K562 (cell line): Measurements from ENCODE around the gene TEAD4. TPM values are rescaled to one million over a fixed set of nuclear protein-coding genes. Genes with fewer than 3 reads are reported as not detected.

ENCODE experiments used
- ATAC-seq: fragments of 200-7000 bp; cut with Tn5 transposase; 3 replicates; pipeline ENCODE4 v1.9.1; 2020; ENCODE audit warnings: moderate library complexity
- BruUV-seq: library from RNA; stranded (reverse); fragments of 400-500 nt; replicated peaks from 2 replicates; lab custom pipeline; 2021; lab: Mats Ljungman, UMichigan
- CTCF ChIA-PET: fragments of 300-600 bp; formaldehyde crosslinking; extraction: SDS; loops from one replicate; lab custom pipeline; 2021; ENCODE audit warnings: low intra/inter-chr PET ratio; lab: Yijun Ruan, JAX
- POLR2A ChIA-PET: fragments of 300-600, 350-650 bp; sonication (Branson Sonifier 250); formaldehyde crosslinking; extraction: SDS; loops from one replicate; lab custom pipeline; 2021; ENCODE audit warnings: antibody characterized with exemption, inconsistent platforms; lab: Yijun Ruan, JAX
- DNase-seq, 4 experiments: peaks; one replicate each; pipeline versions ENCODE4 v3.0.0 to v3.0.0-alpha.2; 2011 to 2018; ENCODE audit warnings: low spot score in 3 of 4, mixed read lengths in 3 of 4; ENCODE audit errors: extremely low read depth in 1 of 4
- FAIRE-seq: peaks from 2 replicates; lab custom pipeline; 2011; peaks lifted over from hg19 to GRCh38; lab: Jason Lieb, UNC
- H2AFZ ChIP-seq: 2 replicates; pipeline ENCODE4 v1.6.0; 2011; ENCODE audit warnings: low read depth, low read length, control low read depth, inconsistent platforms
- H3K27ac ChIP-seq: fragments of 200-600 bp; 3 replicates; pipeline ENCODE4 v1.8.0; 2011; ENCODE audit warnings: low read depth, mild to moderate bottlenecking, control low read depth, inconsistent platforms, low read length, moderate library complexity, mixed read lengths; ENCODE audit errors: extremely low read depth
- H3K27me3 ChIP-seq, 2 experiments: fragments of 300-600 bp in 1 of 2; 2 replicates in 1 of 2; 3 replicates in 1 of 2; pipeline versions ENCODE4 v1.6.0 to v1.8.0; 2011; ENCODE audit warnings: inconsistent platforms in 2 of 2, low read length in 2 of 2, mild to moderate bottlenecking in 1 of 2, mixed read lengths in 1 of 2, moderate library complexity in 1 of 2; ENCODE audit not compliant: control insufficient read depth in 2 of 2, insufficient read depth in 2 of 2
- H3K36me3 ChIP-seq: fragments of 300-600 bp; 3 replicates; pipeline ENCODE4 v1.8.0; 2011; ENCODE audit warnings: mild to moderate bottlenecking, low read length, inconsistent platforms; ENCODE audit not compliant: control insufficient read depth, insufficient read depth
- H3K4me1 ChIP-seq, 2 experiments: fragments of 200-600 bp in 1 of 2; replicated peaks in 1 of 2; 2 replicates in 1 of 2; 3 replicates in 1 of 2; pipeline versions ENCODE4 v1.5.1 to v1.8.0; 2011; ENCODE audit warnings: inconsistent platforms in 2 of 2, low read length in 2 of 2, mild to moderate bottlenecking in 1 of 2, mixed read lengths in 1 of 2, moderate library complexity in 1 of 2; ENCODE audit not compliant: control insufficient read depth in 2 of 2, insufficient read depth in 2 of 2
- H3K4me2 ChIP-seq: 2 replicates; pipeline ENCODE4 v1.6.1; 2011; ENCODE audit warnings: low read length, control low read depth, inconsistent platforms, mixed read lengths; ENCODE audit not compliant: insufficient read depth
- H3K4me3 ChIP-seq: fragments of 200-600 bp; sonication (generic), shearing (Covaris generic); 2 replicates; pipeline ENCODE4 v1.5.1; 2016; ENCODE audit warnings: control low read depth, inconsistent platforms
- H3K79me2 ChIP-seq: fragments of 200-600 bp; 3 replicates; pipeline ENCODE4 v1.8.0; 2011; ENCODE audit warnings: low read length, inconsistent platforms; ENCODE audit not compliant: control insufficient read depth, insufficient read depth
- H3K9ac ChIP-seq, 2 experiments: 2 replicates each; pipeline versions ENCODE4 v1.6.0 to v1.6.1; 2011; ENCODE audit warnings: low read depth in 2 of 2, low read length in 2 of 2, control low read depth in 1 of 2, inconsistent platforms in 1 of 2, mild to moderate bottlenecking in 1 of 2, mixed read lengths in 1 of 2; ENCODE audit not compliant: insufficient read depth in 1 of 2
- H3K9me1 ChIP-seq: one replicate; pipeline ENCODE4 v1.6.0; 2011; ENCODE audit warnings: inconsistent platforms, mild to moderate bottlenecking, low read length, moderate library complexity; ENCODE audit not compliant: control insufficient read depth, insufficient read depth
- H3K9me3 ChIP-seq: replicated peaks from 2 replicates; pipeline ENCODE4 v1.5.1; 2011; ENCODE audit warnings: low read depth, low read length, inconsistent platforms; ENCODE audit not compliant: control insufficient read depth, insufficient read depth
- H4K20me1 ChIP-seq: replicated peaks from 2 replicates; pipeline ENCODE4 v1.6.1; 2011; ENCODE audit warnings: low read length, inconsistent platforms, mixed read lengths; ENCODE audit not compliant: control insufficient read depth, insufficient read depth
- KLF6 ChIP-seq: fragments of 250-450 bp; sonication (Bioruptor Pico); IDR thresholded peaks from 2 replicates; pipeline ENCODE4 v1.4.0; 2020; ENCODE audit warnings: mild to moderate bottlenecking, moderate library complexity, borderline replicate concordance
- RAD21 ChIP-seq, 2 experiments: fragments of 250-450 bp in 1 of 2; fragments of 450-650 bp in 1 of 2; sonication (Bioruptor Pico) in 1 of 2; formaldehyde crosslinking in 1 of 2; IDR thresholded peaks in 1 of 2; conservative IDR thresholded peaks in 1 of 2; 2 replicates each; pipeline versions ENCODE4 v1.4.0 to v1.8.0; 2020 to 2022; ENCODE audit warnings: mild to moderate bottlenecking in 2 of 2, moderate library complexity in 1 of 2
- RB1 ChIP-seq: fragments of 450-650 bp; IDR thresholded peaks from 2 replicates; pipeline ENCODE4 v1.6.1; 2017; ENCODE audit warnings: low read depth, mild to moderate bottlenecking
- RCOR1 ChIP-seq, 2 experiments: IDR thresholded peaks; 2 replicates each; pipeline ENCODE4 v1.6.1; 2012; ENCODE audit warnings: low read depth in 2 of 2, low read length in 2 of 2, borderline replicate concordance in 1 of 2, improper control_type of control experiment in 1 of 2
- whole genome bisulfite sequencing: fragments of 100-300 bp; shearing (Covaris generic); methylation state at CpG from one replicate; pipeline ENCODE4 v1.1.6; 2016; ENCODE audit warnings: low coverage, mixed read lengths; ENCODE audit not compliant: insufficient coverage; ENCODE audit errors: missing lambda C conversion rate; 5-methylcytosine and 5-hydroxymethylcytosine counted together
- in situ Hi-C: fragments of 300-500 bp; cut with MboI; formaldehyde crosslinking; loops from 4 replicates; pipeline ENCODE4 v1.15.0; 2018; ENCODE audit warnings: inconsistent platforms, mixed read lengths
- intact Hi-C: fragments of 100-400 bp; cut with micrococcal nuclease; formaldehyde crosslinking; loops from 2 replicates; pipeline ENCODE4 v1.14.2; 2022
- polyA plus RNA-seq, 8 experiments: library from polyadenylated mRNA; depleted of rRNA in 4 of 8; stranded (reverse) in 5 of 8; unstranded in 3 of 8; fragments of >200 nt; fragmentation: Nextera tagmentation in 2 of 8; fragmentation: Illumina TruSeq in 1 of 8; extraction: Ambion mirVana in 2 of 8; extraction: Trizol in 1 of 8; gene quantifications; 2 replicates each; pipeline versions ENCODE4 v1.2.1 to v1.2.3, GENCODE V29; 2011 to 2014; ENCODE audit warnings: inconsistent platforms in 1 of 8, missing spikeins in 1 of 8
- total RNA-seq, 7 experiments: library from RNA; depleted of rRNA in 6 of 7; stranded (reverse); fragments of >200 nt in 6 of 7; fragmentation: Illumina TruSeq in 2 of 7; extraction: Trizol in 2 of 7; gene quantifications; 2 replicates each; pipeline versions ENCODE4 v1.2.1 to v1.2.3, GENCODE V29; 2011 to 2021; ENCODE audit warnings: low replicate concordance in 1 of 7
- TF ChIP-seq, protein P1 (sequence below): IDR thresholded peaks from 2 replicates; pipeline ENCODE4 v1.6.1; 2011; ENCODE audit warnings: borderline replicate concordance, low read depth, mild to moderate bottlenecking, moderate library complexity, low read length; ENCODE audit not compliant: insufficient read depth, poor library complexity, severe bottlenecking
- TF ChIP-seq, protein P2 (sequence below): fragments of 200-800 bp; sonication (Bioruptor generic); IDR thresholded peaks from 2 replicates; pipeline ENCODE4 v1.6.1; 2017; ENCODE audit warnings: missing genetic modification characterization, missing compliant biosample characterization
- TF ChIP-seq, protein P3 (sequence below), 2 experiments: fragments of 450-650 bp; formaldehyde crosslinking in 1 of 2; IDR thresholded peaks; 2 replicates each; pipeline versions ENCODE4 v1.4.0 to v1.6.1; 2014 to 2020; ENCODE audit warnings: mild to moderate bottlenecking in 2 of 2, borderline replicate concordance in 1 of 2, low read depth in 1 of 2

Gene TEAD4
- total and polyA plus RNA-seq, 9 of the 15 experiments (the other 6 are each of a cell fraction or from before 2014, with no cell fraction given) = 0.82 to 40.0 (median 17.0) TPM

DNA sequence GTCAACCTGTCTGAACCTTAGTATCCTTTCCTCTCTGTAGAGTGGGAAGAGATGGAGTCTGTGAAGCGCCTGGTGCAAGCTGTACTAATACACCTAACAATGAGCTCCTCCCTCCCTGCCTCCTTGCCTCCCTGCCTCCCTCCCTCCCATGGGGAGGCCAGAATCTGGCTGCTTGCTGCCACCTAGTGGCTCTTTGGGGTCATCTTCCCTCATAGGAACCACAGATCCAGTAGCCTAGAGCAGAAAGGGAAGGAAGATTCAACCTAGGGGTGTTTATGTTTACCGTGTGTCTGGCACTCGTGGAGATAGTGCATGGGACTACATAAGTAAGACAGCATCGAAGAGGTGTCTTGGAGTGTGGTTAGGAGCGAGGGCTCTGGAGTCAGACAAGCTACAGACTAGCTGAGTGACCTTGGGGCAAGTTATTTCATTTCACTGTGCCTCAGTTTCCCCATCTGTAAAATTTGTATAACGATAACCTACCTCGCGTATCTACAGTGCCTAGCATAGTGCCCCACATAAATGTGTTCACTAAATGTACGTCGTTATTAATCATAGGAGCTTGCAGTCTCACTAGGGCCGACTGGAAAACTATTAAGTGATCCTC lies 82.5 kb downstream of the TEAD4 start:
- Histone ChIP-seq H3K9ac (no peak overlapping the region), H2AFZ (no peak overlapping the region)
- no peak for TF ChIP-seq KLF6 (CRISPR knock-in tag)
- TF ChIP-seq RB1 = peak; percentile 35; the same call in 1 of the 2 replicates
- TF ChIP-seq, protein P1, sequence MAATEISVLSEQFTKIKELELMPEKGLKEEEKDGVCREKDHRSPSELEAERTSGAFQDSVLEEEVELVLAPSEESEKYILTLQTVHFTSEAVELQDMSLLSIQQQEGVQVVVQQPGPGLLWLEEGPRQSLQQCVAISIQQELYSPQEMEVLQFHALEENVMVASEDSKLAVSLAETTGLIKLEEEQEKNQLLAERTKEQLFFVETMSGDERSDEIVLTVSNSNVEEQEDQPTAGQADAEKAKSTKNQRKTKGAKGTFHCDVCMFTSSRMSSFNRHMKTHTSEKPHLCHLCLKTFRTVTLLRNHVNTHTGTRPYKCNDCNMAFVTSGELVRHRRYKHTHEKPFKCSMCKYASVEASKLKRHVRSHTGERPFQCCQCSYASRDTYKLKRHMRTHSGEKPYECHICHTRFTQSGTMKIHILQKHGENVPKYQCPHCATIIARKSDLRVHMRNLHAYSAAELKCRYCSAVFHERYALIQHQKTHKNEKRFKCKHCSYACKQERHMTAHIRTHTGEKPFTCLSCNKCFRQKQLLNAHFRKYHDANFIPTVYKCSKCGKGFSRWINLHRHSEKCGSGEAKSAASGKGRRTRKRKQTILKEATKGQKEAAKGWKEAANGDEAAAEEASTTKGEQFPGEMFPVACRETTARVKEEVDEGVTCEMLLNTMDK = peak; percentile 40
- 0 out of 4 replicates have a peak, but pooled peaks of 1 of the 2 experiments have one; percentile 14 for TF ChIP-seq RCOR1 (IDR thresholded peaks at IDR 0.05; ENCODE audit: borderline replicate concordance in 1 of 2, low read depth in 2 of 2, low read length in 2 of 2)
- TF ChIP-seq, protein P2, sequence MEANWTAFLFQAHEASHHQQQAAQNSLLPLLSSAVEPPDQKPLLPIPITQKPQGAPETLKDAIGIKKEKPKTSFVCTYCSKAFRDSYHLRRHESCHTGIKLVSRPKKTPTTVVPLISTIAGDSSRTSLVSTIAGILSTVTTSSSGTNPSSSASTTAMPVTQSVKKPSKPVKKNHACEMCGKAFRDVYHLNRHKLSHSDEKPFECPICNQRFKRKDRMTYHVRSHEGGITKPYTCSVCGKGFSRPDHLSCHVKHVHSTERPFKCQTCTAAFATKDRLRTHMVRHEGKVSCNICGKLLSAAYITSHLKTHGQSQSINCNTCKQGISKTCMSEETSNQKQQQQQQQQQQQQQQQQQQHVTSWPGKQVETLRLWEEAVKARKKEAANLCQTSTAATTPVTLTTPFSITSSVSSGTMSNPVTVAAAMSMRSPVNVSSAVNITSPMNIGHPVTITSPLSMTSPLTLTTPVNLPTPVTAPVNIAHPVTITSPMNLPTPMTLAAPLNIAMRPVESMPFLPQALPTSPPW (CRISPR knock-in tag) = peak; percentile 77
- TF ChIP-seq, protein P3, sequence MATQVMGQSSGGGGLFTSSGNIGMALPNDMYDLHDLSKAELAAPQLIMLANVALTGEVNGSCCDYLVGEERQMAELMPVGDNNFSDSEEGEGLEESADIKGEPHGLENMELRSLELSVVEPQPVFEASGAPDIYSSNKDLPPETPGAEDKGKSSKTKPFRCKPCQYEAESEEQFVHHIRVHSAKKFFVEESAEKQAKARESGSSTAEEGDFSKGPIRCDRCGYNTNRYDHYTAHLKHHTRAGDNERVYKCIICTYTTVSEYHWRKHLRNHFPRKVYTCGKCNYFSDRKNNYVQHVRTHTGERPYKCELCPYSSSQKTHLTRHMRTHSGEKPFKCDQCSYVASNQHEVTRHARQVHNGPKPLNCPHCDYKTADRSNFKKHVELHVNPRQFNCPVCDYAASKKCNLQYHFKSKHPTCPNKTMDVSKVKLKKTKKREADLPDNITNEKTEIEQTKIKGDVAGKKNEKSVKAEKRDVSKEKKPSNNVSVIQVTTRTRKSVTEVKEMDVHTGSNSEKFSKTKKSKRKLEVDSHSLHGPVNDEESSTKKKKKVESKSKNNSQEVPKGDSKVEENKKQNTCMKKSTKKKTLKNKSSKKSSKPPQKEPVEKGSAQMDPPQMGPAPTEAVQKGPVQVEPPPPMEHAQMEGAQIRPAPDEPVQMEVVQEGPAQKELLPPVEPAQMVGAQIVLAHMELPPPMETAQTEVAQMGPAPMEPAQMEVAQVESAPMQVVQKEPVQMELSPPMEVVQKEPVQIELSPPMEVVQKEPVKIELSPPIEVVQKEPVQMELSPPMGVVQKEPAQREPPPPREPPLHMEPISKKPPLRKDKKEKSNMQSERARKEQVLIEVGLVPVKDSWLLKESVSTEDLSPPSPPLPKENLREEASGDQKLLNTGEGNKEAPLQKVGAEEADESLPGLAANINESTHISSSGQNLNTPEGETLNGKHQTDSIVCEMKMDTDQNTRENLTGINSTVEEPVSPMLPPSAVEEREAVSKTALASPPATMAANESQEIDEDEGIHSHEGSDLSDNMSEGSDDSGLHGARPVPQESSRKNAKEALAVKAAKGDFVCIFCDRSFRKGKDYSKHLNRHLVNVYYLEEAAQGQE (IDR thresholded peaks at IDR 0.05; ENCODE audit: borderline replicate concordance) = 0 out of 2 replicates have a peak, but pooled peaks have one; percentile 9
- TF ChIP-seq, protein P3 (CRISPR knock-in tag; IDR thresholded peaks at IDR 0.05; ENCODE audit: low read depth) = no peak
- peak; percentile 27 to 46; a peak in 3 of 4 replicates for TF ChIP-seq RAD21 (CRISPR knock-in tag; conservative IDR thresholded peaks at IDR 0.05 in 1 of 2, IDR thresholded peaks at IDR 0.05 in 1 of 2)

More for the DNA sequence above, 82.5 kb downstream of the TEAD4 start:
- Histone ChIP-seq H3K4me2 (no peak overlapping the region), H3K79me2 (no peaks in the 10 kb centered on the region), H4K20me1 (peaks cover 5% of the 10 kb centered on the region; the same call in 1 of the 2 replicates), H3K27me3 (no peaks in the 10 kb centered on the region), H3K4me1 (peaks cover 0 to 8% of the 10 kb centered on the region in 2 experiments; a peak in 2 of 5 replicates), H3K27ac (no peak overlapping the region), H3K9me1 (no peaks in the 10 kb centered on the region), H3K9me3 (no peaks in the 10 kb centered on the region), H3K4me3 (no peak overlapping the region), H3K36me3 (peaks cover 39% of the 10 kb centered on the region; the same call in 1 of the 3 replicates)
- POLR2A ChIA-PET = no interaction called here
- in situ Hi-C loops = no loop called here
- CTCF ChIA-PET = interaction anchor here (0.7 to 1.1 kb wide), 2 partner anchors 149 to 256 kb away, joined by 3 to 5 read pairs; no protein-coding TSS in a partner anchor
- FAIRE-seq (peak; percentile 90), ATAC-seq (peak; percentile 99), DNase-seq (peak; percentile 78 to 85 (median 78))
- intact Hi-C loops = loop anchor here (1.0 kb wide), 2 partner anchors 188 to 195 kb away; no protein-coding TSS in a partner anchor
- WGBS = 51% methylated on average over 8 of the region's 11 CpGs
- BruUV-seq = no TSS peak
